Colon (tissue), 2 donors: ENCODE results near the gene SGPL1.
"Not testable (repeated sequence)": the region's sequence is repeated elsewhere in the genome, so short reads cannot be mapped to it uniquely, and the experiment has no call there.

Source experiments
- FAIRE-seq: peaks from 2 replicates; lab custom pipeline; 2012; peaks lifted over from hg19 to GRCh38; lab: Jason Lieb, UNC
- donor health status: control.
- donor health status: control.

Gene SGPL1

GRCh38 chr10:70906953-70907636 is 91.3 kb downstream of the SGPL1 start:
- FAIRE-seq: no peak

GRCh38 chr10:70907637-70908405 is 92.1 kb downstream of the SGPL1 start:
- FAIRE-seq: no peak

GRCh38 chr10:70908406-70909296 is 92.9 kb downstream of the SGPL1 start:
- FAIRE-seq: no peak

GRCh38 chr10:70909326-70909935 is 93.7 kb downstream of the SGPL1 start:
- FAIRE-seq: no peak

- no peak for FAIRE-seq
These were observed 95.0 kb downstream of the SGPL1 start for GRCh38 chr10:70910486-70911341.

GRCh38 chr10:70911386-70911785 is 95.6 kb downstream of the SGPL1 start:
- no peak for FAIRE-seq

DNA sequence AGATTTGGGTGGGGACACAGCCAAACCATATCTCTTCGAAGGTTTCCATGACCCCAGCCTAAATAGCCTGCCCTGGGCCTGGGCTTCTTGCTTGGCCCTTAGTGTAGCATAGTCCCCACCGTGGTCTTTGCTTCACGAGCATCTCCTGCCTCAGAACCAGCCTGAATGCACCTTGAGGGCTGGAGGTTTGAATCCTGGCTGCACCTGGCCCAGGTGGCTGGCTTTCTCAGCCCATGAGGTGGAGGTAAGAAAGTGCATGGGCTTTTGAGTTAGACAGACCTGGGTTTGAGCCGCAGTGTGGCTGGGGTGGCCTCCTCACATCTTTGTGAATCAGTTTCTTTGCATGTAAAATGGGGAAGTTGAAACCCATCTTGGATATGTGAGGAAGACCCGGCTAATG is 96.8 kb downstream of the SGPL1 start:
- FAIRE-seq: no peak

DNA sequence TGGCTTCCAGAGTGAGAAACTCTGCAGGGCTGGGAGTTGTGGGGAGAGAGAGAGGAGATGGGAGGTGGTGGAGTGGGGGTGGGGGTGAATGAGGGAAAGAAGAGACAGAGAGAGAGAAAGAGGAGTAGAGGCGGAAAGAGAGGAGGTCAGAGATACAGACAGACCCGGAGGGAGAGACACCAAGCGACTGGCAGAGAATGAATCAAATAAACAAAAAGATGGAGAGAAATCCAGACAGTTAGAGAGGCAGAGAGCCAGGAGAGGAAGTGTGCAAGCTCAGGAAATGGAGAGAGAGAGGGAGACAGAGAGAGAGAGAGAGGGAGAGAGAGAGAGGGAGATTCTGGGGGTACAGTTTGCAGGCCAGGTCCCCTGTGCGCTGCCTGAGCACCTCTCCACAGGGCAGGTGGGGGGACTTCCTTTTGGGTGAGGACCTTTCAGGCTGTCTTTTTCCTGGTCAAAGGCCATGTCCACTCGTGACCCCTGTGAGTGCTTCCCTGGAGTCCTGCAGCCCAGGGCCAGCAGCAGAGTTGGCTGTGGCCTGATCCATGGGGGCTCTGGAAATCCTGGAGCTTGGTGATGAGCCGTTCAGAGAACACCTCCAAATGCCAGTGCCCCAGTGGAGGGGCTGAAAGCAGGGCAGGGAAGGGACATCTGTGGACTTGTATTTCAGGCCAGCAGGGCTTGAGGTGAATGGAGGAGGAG is 97.6 kb downstream of the SGPL1 start:
- no peak for FAIRE-seq

- no peak for FAIRE-seq
These were observed 98.1 kb downstream of the SGPL1 start for GRCh38 chr10:70913893-70914240.

DNA sequence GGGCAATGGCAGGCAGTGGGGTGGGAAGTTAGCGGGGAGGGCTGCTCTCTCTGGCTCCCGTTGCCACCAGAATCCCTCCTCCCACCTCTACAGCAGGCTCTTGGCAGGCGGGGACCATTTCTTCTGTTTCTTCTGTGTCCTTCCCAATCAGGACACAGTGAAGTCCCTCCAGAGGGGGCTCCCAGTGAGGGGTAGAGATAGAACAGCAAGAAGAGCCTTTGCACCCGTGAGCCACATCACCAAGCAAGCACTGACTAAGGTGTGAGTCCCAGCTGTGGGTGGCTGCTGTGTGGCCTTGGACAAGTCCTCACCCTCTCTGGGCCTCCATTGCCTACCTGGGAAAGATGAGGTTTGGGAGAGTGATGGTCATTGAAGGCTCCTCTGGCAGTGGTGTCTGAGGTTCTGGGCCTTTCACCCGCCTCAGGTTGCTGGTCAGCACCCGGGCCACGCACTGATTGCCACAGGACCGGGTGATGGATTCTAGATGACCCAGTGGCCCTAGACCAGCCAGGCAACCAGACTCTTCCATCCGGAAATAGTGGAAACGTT is 98.6 kb downstream of the SGPL1 start:
- FAIRE-seq: no peak

GRCh38 chr10:70915206-70915605 is 99.5 kb downstream of the SGPL1 start:
- FAIRE-seq: no peak

- FAIRE-seq: no peak
These were observed 100.1 kb downstream of the SGPL1 start for GRCh38 chr10:70915806-70916205.

- no peak for FAIRE-seq
These were observed 100.5 kb downstream of the SGPL1 start for GRCh38 chr10:70916241-70916640.

DNA sequence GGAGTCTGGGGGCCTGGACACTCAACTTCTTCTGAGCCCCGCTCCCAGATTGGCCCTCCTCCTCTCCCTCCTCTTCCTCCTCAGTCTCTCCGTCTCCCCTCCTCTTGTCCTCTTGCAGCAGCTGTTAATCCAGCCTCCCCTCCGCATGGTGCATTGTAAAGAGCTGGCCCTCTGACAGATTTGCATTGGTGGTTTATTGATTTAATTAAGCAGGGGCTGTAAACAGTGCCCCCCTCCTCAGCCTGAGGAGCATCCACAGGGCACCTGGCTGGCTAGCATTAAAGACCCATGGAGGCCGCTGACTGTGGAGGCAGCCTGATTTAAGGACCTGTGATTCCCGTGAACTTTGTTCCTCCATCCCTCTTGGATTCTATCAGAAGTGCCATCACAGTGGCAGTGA is 101.5 kb downstream of the SGPL1 start:
- FAIRE-seq: no peak

DNA sequence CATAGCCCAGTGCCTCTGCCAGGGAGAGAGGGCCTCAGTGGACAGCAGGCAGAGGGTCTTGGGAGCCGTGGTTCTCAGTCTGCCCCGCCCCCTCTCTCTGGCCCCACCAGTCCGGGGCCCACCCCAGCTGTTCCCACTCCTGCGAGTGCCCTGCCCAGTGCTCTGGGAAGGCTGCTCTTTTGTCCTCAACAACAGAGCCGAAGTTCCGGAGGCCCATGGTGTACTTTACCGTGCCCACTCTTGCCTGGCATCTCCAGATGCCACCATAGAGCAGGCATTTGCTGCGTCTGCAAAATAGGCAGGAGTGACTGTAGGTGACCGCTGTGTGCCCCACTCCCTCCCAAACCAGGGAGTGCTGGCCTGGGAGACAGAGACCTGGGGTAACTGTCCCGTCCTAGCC is 101.9 kb downstream of the SGPL1 start:
- no peak for FAIRE-seq

DNA sequence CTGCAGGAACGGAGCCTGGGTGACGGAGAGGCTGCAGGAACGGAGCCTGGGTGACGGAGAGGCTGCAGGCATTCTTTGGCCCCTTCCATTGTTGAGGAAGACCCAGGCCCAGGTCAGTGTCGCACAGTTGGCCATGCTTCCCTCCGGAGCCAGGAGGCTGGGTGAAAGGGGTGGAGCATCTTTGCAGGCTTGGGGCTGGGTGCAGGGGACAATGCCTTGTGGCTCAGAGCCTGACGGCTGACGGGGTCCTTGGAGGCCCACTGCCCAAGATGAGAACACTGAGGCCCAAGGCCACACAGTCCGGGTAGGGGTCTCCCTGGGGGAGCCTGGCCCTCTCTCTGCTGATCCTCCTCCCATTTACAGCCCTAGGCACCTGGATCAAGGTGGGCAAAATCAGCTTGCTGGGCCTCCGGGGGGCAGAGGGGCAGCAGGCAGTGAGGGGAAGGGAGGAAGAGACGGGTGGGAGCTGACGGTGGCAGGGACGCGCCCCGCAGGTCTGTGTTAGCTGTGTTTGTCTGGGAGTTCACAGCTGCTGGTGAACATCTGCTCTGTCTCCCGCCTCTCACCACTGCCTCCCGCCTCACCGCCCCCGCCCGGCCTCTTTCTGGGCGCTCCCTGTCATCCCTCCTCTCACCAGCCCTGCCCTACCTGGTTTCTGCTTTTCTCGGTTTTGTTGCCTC is 103.2 kb downstream of the SGPL1 start:
- no peak for FAIRE-seq

GRCh38 chr10:70919906-70920305 is 104.2 kb downstream of the SGPL1 start:
- not testable (repeated sequence) for FAIRE-seq

- FAIRE-seq: no peak
These were observed 104.8 kb downstream of the SGPL1 start for GRCh38 chr10:70920519-70920918.

DNA sequence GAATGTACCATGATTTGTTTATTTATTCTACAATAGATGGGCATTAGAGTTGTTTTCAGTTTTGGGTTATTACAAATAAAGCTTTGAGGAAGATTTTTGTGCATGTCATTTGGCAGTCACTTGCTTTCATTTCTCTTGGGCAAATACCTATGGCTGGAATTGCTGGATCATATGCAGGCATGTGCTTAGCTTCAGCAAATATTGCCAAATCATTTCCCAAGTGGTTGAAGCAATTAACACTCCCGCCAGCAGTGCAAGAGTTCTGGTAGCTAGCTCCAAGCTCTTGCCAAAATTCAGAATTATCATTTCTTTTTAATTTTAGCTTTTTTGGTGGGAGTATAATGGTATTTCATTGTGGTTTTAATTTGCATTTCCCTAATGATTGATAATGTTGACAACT is 105.5 kb downstream of the SGPL1 start:
- FAIRE-seq: no peak

GRCh38 chr10:70923696-70924095 is 107.9 kb downstream of the SGPL1 start:
- FAIRE-seq: no peak
